Left hindlimb (tissue), 1 donor: ENCODE data around the gene PLEKHN1.
A peak's percentile ranks its signal among the peaks of the same experiment; 100 is the strongest.

Experiments
- DNase-seq: peaks from one replicate; pipeline ENCODE4 v3.0.0-alpha.2; 2018

The PLEKHN1 gene

GRCh38 chr1:966135-966703 lies at the start of gene PLEKHN1:
Gene PLEKHN1 (plus strand): TSS chr1:966482. CDS start chr1:966532, 50 bp downstream.
- DNase-seq = no peak

GRCh38 chr1:917076-917459 lies 49.2 kb upstream of the PLEKHN1 start:
- DNase-seq = peak; percentile 21

GRCh38 chr1:917466-918091 lies 48.7 kb upstream of the PLEKHN1 start:
- peak; percentile 25 for DNase-seq

GRCh38 chr1:918353-918752 lies 47.9 kb upstream of the PLEKHN1 start:
- no peak for DNase-seq

GRCh38 chr1:918843-919242 lies 47.4 kb upstream of the PLEKHN1 start:
- no peak for DNase-seq

GRCh38 chr1:919271-919872 lies 46.9 kb upstream of the PLEKHN1 start:
- no peak for DNase-seq

- no peak for DNase-seq
These were observed 46.3 kb upstream of the PLEKHN1 start for GRCh38 chr1:920010-920409.

- no peak for DNase-seq
These were observed 45.8 kb upstream of the PLEKHN1 start for GRCh38 chr1:920521-920920.

- peak; percentile 84 for DNase-seq
These were observed 45.1 kb upstream of the PLEKHN1 start for GRCh38 chr1:921011-921837.

- DNase-seq = peak; percentile 92
These were observed 42.9 kb upstream of the PLEKHN1 start, which contains the start of gene SAMD11 for GRCh38 chr1:923131-923990. Gene SAMD11 (plus strand): TSS chr1:923923. CDS start chr1:924432, 509 bp downstream.

- DNase-seq = no peak
These were observed 42.2 kb upstream of the PLEKHN1 start for GRCh38 chr1:923991-924655.

GRCh38 chr1:924656-925560 lies 41.4 kb upstream of the PLEKHN1 start:
- DNase-seq = no peak

- DNase-seq = no peak
These were observed 40.5 kb upstream of the PLEKHN1 start for GRCh38 chr1:925561-926421.

GRCh38 chr1:927234-927633 lies 39.0 kb upstream of the PLEKHN1 start:
- no peak for DNase-seq

GRCh38 chr1:927748-928147 lies 38.5 kb upstream of the PLEKHN1 start:
- DNase-seq = no peak

- DNase-seq = no peak
These were observed 37.2 kb upstream of the PLEKHN1 start for GRCh38 chr1:928825-929661.

GRCh38 chr1:929712-930632 lies 36.3 kb upstream of the PLEKHN1 start:
- no peak for DNase-seq
